ENCODE measurements around the gene APBB1.
"Not testable (repeated sequence)": the region's sequence is repeated elsewhere in the genome, so short reads cannot be mapped to it uniquely, and the experiment has no call there.

Gene APBB1

GRCh38 chr11:6417907-6418556 is 862 bp downstream of the APBB1 start:
- no peak for DNase-seq (ENCODE audit: low read depth, low spot score)

GRCh38 chr11:6415797-6416196 is 3.1 kb downstream of the APBB1 start:
- DNase-seq (ENCODE audit: low read depth, low spot score) = no peak

GRCh38 chr11:6414874-6415328 is 4.0 kb downstream of the APBB1 start:
- no peak for DNase-seq (ENCODE audit: low read depth, low spot score)

GRCh38 chr11:6413791-6414201 is 5.1 kb downstream of the APBB1 start:
- DNase-seq (ENCODE audit: low read depth, low spot score) = peak; percentile 63

- DNase-seq (ENCODE audit: low read depth, low spot score) = no peak
Measured at GRCh38 chr11:6411594-6412031, 7.3 kb downstream of the APBB1 start.

- no peak for DNase-seq (ENCODE audit: low read depth, low spot score)
Measured at GRCh38 chr11:6410695-6411430, 8.0 kb downstream of the APBB1 start.

- DNase-seq (ENCODE audit: low read depth, low spot score) = no peak
Measured at GRCh38 chr11:6406370-6406769, 12.5 kb downstream of the APBB1 start.

GRCh38 chr11:6405846-6406245 is 13.0 kb downstream of the APBB1 start:
- no peak for DNase-seq (ENCODE audit: low read depth, low spot score)

- no peak for DNase-seq (ENCODE audit: low read depth, low spot score)
Measured at GRCh38 chr11:6405052-6405667, 13.7 kb downstream of the APBB1 start.

- DNase-seq (ENCODE audit: low read depth, low spot score) = no peak
Measured at GRCh38 chr11:6404342-6405051, 14.4 kb downstream of the APBB1 start.

- DNase-seq (ENCODE audit: low read depth, low spot score) = no peak
Measured at GRCh38 chr11:6403539-6403938, 15.4 kb downstream of the APBB1 start.

- DNase-seq (ENCODE audit: low read depth, low spot score) = peak; percentile 41
Measured at GRCh38 chr11:6402561-6402981, 16.3 kb downstream of the APBB1 start.

GRCh38 chr11:6402061-6402470 is 16.8 kb downstream of the APBB1 start:
- no peak for DNase-seq (ENCODE audit: low read depth, low spot score)

- DNase-seq (ENCODE audit: low read depth, low spot score) = no peak
Measured at GRCh38 chr11:6401464-6401863, 17.4 kb downstream of the APBB1 start.

GRCh38 chr11:6400431-6401345 is 18.2 kb downstream of the APBB1 start:
- DNase-seq (ENCODE audit: low read depth, low spot score) = no peak

GRCh38 chr11:6397636-6398035 is 21.3 kb downstream of the APBB1 start:
- DNase-seq (ENCODE audit: low read depth, low spot score) = no peak

GRCh38 chr11:6397156-6397555 is 21.7 kb downstream of the APBB1 start:
- DNase-seq (ENCODE audit: low read depth, low spot score) = no peak

GRCh38 chr11:6395470-6396060 is 23.3 kb downstream of the APBB1 start:
- no peak for DNase-seq (ENCODE audit: low read depth, low spot score)

GRCh38 chr11:6393989-6394670 is 24.8 kb downstream of the APBB1 start:
- DNase-seq (ENCODE audit: low read depth, low spot score) = no peak

- DNase-seq (ENCODE audit: low read depth, low spot score) = not testable (repeated sequence)
Measured at GRCh38 chr11:6392251-6392650, 26.6 kb downstream of the APBB1 start.
